K562 (cell line): Measurements from ENCODE around the gene P2RY6. TPM values are rescaled to one million over a fixed set of nuclear protein-coding genes. Genes with fewer than 3 reads are reported as not detected.

Experiments
- ATAC-seq: fragments of 200-7000 bp; cut with Tn5 transposase; 3 replicates; pipeline ENCODE4 v1.9.1; 2020; ENCODE audit warnings: moderate library complexity
- BruUV-seq: library from RNA; stranded (reverse); fragments of 400-500 nt; replicated peaks from 2 replicates; lab custom pipeline; 2021; lab: Mats Ljungman, UMichigan
- CTCF ChIA-PET: fragments of 300-600 bp; formaldehyde crosslinking; extraction: SDS; loops from one replicate; lab custom pipeline; 2021; ENCODE audit warnings: low intra/inter-chr PET ratio; lab: Yijun Ruan, JAX
- POLR2A ChIA-PET: fragments of 300-600, 350-650 bp; sonication (Branson Sonifier 250); formaldehyde crosslinking; extraction: SDS; loops from one replicate; lab custom pipeline; 2021; ENCODE audit warnings: antibody characterized with exemption, inconsistent platforms; lab: Yijun Ruan, JAX
- DNase-seq, 4 experiments: peaks; one replicate each; pipeline versions ENCODE4 v3.0.0 to v3.0.0-alpha.2; 2011 to 2018; ENCODE audit warnings: low spot score in 3 of 4, mixed read lengths in 3 of 4; ENCODE audit errors: extremely low read depth in 1 of 4
- FAIRE-seq: peaks from 2 replicates; lab custom pipeline; 2011; peaks lifted over from hg19 to GRCh38; lab: Jason Lieb, UNC
- H2AFZ ChIP-seq: 2 replicates; pipeline ENCODE4 v1.6.0; 2011; ENCODE audit warnings: low read depth, low read length, control low read depth, inconsistent platforms
- H3K27ac ChIP-seq: fragments of 200-600 bp; 3 replicates; pipeline ENCODE4 v1.8.0; 2011; ENCODE audit warnings: low read depth, mild to moderate bottlenecking, control low read depth, inconsistent platforms, low read length, moderate library complexity, mixed read lengths; ENCODE audit errors: extremely low read depth
- H3K27me3 ChIP-seq, 2 experiments: fragments of 300-600 bp in 1 of 2; 2 replicates in 1 of 2; 3 replicates in 1 of 2; pipeline versions ENCODE4 v1.6.0 to v1.8.0; 2011; ENCODE audit warnings: inconsistent platforms in 2 of 2, low read length in 2 of 2, mild to moderate bottlenecking in 1 of 2, mixed read lengths in 1 of 2, moderate library complexity in 1 of 2; ENCODE audit not compliant: control insufficient read depth in 2 of 2, insufficient read depth in 2 of 2
- H3K36me3 ChIP-seq: fragments of 300-600 bp; 3 replicates; pipeline ENCODE4 v1.8.0; 2011; ENCODE audit warnings: mild to moderate bottlenecking, low read length, inconsistent platforms; ENCODE audit not compliant: control insufficient read depth, insufficient read depth
- H3K4me1 ChIP-seq, 2 experiments: fragments of 200-600 bp in 1 of 2; replicated peaks in 1 of 2; 2 replicates in 1 of 2; 3 replicates in 1 of 2; pipeline versions ENCODE4 v1.5.1 to v1.8.0; 2011; ENCODE audit warnings: inconsistent platforms in 2 of 2, low read length in 2 of 2, mild to moderate bottlenecking in 1 of 2, mixed read lengths in 1 of 2, moderate library complexity in 1 of 2; ENCODE audit not compliant: control insufficient read depth in 2 of 2, insufficient read depth in 2 of 2
- H3K4me2 ChIP-seq: 2 replicates; pipeline ENCODE4 v1.6.1; 2011; ENCODE audit warnings: low read length, control low read depth, inconsistent platforms, mixed read lengths; ENCODE audit not compliant: insufficient read depth
- H3K4me3 ChIP-seq: fragments of 200-600 bp; sonication (generic), shearing (Covaris generic); 2 replicates; pipeline ENCODE4 v1.5.1; 2016; ENCODE audit warnings: control low read depth, inconsistent platforms
- H3K79me2 ChIP-seq: fragments of 200-600 bp; 3 replicates; pipeline ENCODE4 v1.8.0; 2011; ENCODE audit warnings: low read length, inconsistent platforms; ENCODE audit not compliant: control insufficient read depth, insufficient read depth
- H3K9ac ChIP-seq, 2 experiments: 2 replicates each; pipeline versions ENCODE4 v1.6.0 to v1.6.1; 2011; ENCODE audit warnings: low read depth in 2 of 2, low read length in 2 of 2, control low read depth in 1 of 2, inconsistent platforms in 1 of 2, mild to moderate bottlenecking in 1 of 2, mixed read lengths in 1 of 2; ENCODE audit not compliant: insufficient read depth in 1 of 2
- H3K9me1 ChIP-seq: one replicate; pipeline ENCODE4 v1.6.0; 2011; ENCODE audit warnings: inconsistent platforms, mild to moderate bottlenecking, low read length, moderate library complexity; ENCODE audit not compliant: control insufficient read depth, insufficient read depth
- H3K9me3 ChIP-seq: replicated peaks from 2 replicates; pipeline ENCODE4 v1.5.1; 2011; ENCODE audit warnings: low read depth, low read length, inconsistent platforms; ENCODE audit not compliant: control insufficient read depth, insufficient read depth
- H4K20me1 ChIP-seq: replicated peaks from 2 replicates; pipeline ENCODE4 v1.6.1; 2011; ENCODE audit warnings: low read length, inconsistent platforms, mixed read lengths; ENCODE audit not compliant: control insufficient read depth, insufficient read depth
- BHLHE40 ChIP-seq: IDR thresholded peaks from 2 replicates; pipeline ENCODE4 v1.6.1; 2011; ENCODE audit warnings: low read length, improper control_type of control experiment
- CEBPZ ChIP-seq: fragments of 150-350 bp; IDR thresholded peaks from 2 replicates; pipeline ENCODE4 v1.6.1; 2014; ENCODE audit warnings: low read depth, mild to moderate bottlenecking, low read length, borderline replicate concordance
- HMG20A ChIP-seq: fragments of 450-650 bp; formaldehyde crosslinking; conservative IDR thresholded peaks from 2 replicates; pipeline ENCODE4 v1.4.0; 2020; ENCODE audit warnings: mild to moderate bottlenecking, mixed read lengths
- IRF2 ChIP-seq: sonication (generic); formaldehyde crosslinking; IDR thresholded peaks from 2 replicates; pipeline ENCODE4 v1.8.1; 2022; ENCODE audit warnings: mild to moderate bottlenecking, missing genetic modification reagents
- MEF2A ChIP-seq: IDR thresholded peaks from 2 replicates; pipeline ENCODE4 v1.6.1; 2011; ENCODE audit warnings: low read depth, mild to moderate bottlenecking, low read length, moderate library complexity; ENCODE audit not compliant: control insufficient read depth
- NCOR1 ChIP-seq: fragments of 450-650 bp; IDR thresholded peaks from 2 replicates; pipeline ENCODE4 v1.6.1; 2016; ENCODE audit warnings: mild to moderate bottlenecking, moderate library complexity
- REST ChIP-seq, 2 experiments: fragments of 450-650 bp; formaldehyde crosslinking in 1 of 2; IDR thresholded peaks; 2 replicates each; pipeline versions ENCODE4 v1.4.0 to v1.6.1; 2014 to 2020; ENCODE audit warnings: mild to moderate bottlenecking in 2 of 2, borderline replicate concordance in 1 of 2, low read depth in 1 of 2
- SIN3B ChIP-seq: fragments of 450-650 bp; IDR thresholded peaks from 2 replicates; pipeline ENCODE4 v1.6.1; 2017; ENCODE audit warnings: low read depth, mild to moderate bottlenecking, moderate library complexity
- TCF3 ChIP-seq: sonication (generic); formaldehyde crosslinking; IDR thresholded peaks from 2 replicates; pipeline ENCODE4 v1.4.0; 2020; ENCODE audit warnings: mild to moderate bottlenecking, missing genetic modification reagents
- ZNF165 ChIP-seq: fragments of 250-450 bp; sonication (Bioruptor Pico); IDR thresholded peaks from 2 replicates; pipeline ENCODE4 v1.4.0; 2020; ENCODE audit warnings: borderline replicate concordance
- ZNF23 ChIP-seq: fragments of 250-450 bp; sonication (Bioruptor Pico); IDR thresholded peaks from 2 replicates; pipeline ENCODE4 v1.4.0; 2020; ENCODE audit warnings: mild to moderate bottlenecking
- ZNF311 ChIP-seq: fragments of 250-450 bp; sonication (Bioruptor Pico); IDR thresholded peaks from 2 replicates; pipeline ENCODE4 v1.4.0; 2020; ENCODE audit warnings: mild to moderate bottlenecking, moderate library complexity
- ZNF507 ChIP-seq: conservative IDR thresholded peaks from 2 replicates; pipeline ENCODE4 v1.6.1; 2017; ENCODE audit warnings: missing genetic modification characterization, missing compliant biosample characterization
- WGBS: fragments of 100-300 bp; shearing (Covaris generic); methylation state at CpG from one replicate; pipeline ENCODE4 v1.1.6; 2016; ENCODE audit warnings: low coverage, mixed read lengths; ENCODE audit not compliant: insufficient coverage; ENCODE audit errors: missing lambda C conversion rate; 5-methylcytosine and 5-hydroxymethylcytosine counted together
- in situ Hi-C: fragments of 300-500 bp; cut with MboI; formaldehyde crosslinking; loops from 4 replicates; pipeline ENCODE4 v1.15.0; 2018; ENCODE audit warnings: inconsistent platforms, mixed read lengths
- intact Hi-C: fragments of 100-400 bp; cut with micrococcal nuclease; formaldehyde crosslinking; loops from 2 replicates; pipeline ENCODE4 v1.14.2; 2022
- polyA plus RNA-seq, 8 experiments: library from polyadenylated mRNA; depleted of rRNA in 4 of 8; stranded (reverse) in 5 of 8; unstranded in 3 of 8; fragments of >200 nt; fragmentation: Nextera tagmentation in 2 of 8; fragmentation: Illumina TruSeq in 1 of 8; extraction: Ambion mirVana in 2 of 8; extraction: Trizol in 1 of 8; gene quantifications; 2 replicates each; pipeline versions ENCODE4 v1.2.1 to v1.2.3, GENCODE V29; 2011 to 2014; ENCODE audit warnings: inconsistent platforms in 1 of 8, missing spikeins in 1 of 8
- total RNA-seq, 7 experiments: library from RNA; depleted of rRNA in 6 of 7; stranded (reverse); fragments of >200 nt in 6 of 7; fragmentation: Illumina TruSeq in 2 of 7; extraction: Trizol in 2 of 7; gene quantifications; 2 replicates each; pipeline versions ENCODE4 v1.2.1 to v1.2.3, GENCODE V29; 2011 to 2021; ENCODE audit warnings: low replicate concordance in 1 of 7

P2RY6 gene
- total and polyA plus RNA-seq, 9 of the 15 experiments (the other 6 are each of a cell fraction or from before 2014, with no cell fraction given) = not detected

- 5% methylated on average over 18 of the region's 18 CpGs for WGBS
- Histone ChIP-seq H3K9ac (peak overlapping the region in 1 of 2 experiments; percentile 7; a peak in 2 of 4 replicates), H2AFZ (no peak overlapping the region), H3K79me2 (no peaks in the 10 kb centered on the region), H4K20me1 (peaks cover 9% of the 10 kb centered on the region), H3K27me3 (peaks cover 26 to 35% of the 10 kb centered on the region in 2 experiments), H3K9me1 (no peaks in the 10 kb centered on the region), H3K4me1 (peaks cover 0 to 10% of the 10 kb centered on the region in 2 experiments; a peak in 2 of 5 replicates), H3K27ac (no peak overlapping the region), H3K4me2 (no peak overlapping the region), H3K9me3 (no peaks in the 10 kb centered on the region), H3K4me3 (no peak overlapping the region), H3K36me3 (no peaks in the 10 kb centered on the region)
- no TSS peak for BruUV-seq
- ATAC-seq = no peak
- POLR2A ChIA-PET = interaction anchor here (0.6 to 2.0 kb wide), 3 partner anchors 9 to 353 kb away, joined by 3 to 7 read pairs (median 3); no protein-coding TSS in a partner anchor
- no peak for FAIRE-seq
- CTCF ChIA-PET = no interaction called here
- DNase-seq = no peak
- intact Hi-C loops = no loop called here
- in situ Hi-C loops = no loop called here
- no peak for TF ChIP-seq IRF2 (CRISPR knock-in tag)
- TF ChIP-seq SIN3B = no peak
- no peak for TF ChIP-seq ZNF23 (CRISPR knock-in tag)
- no peak for TF ChIP-seq HMG20A (CRISPR knock-in tag)
- TF ChIP-seq BHLHE40 = no peak
- TF ChIP-seq NCOR1 = no peak
- no peak for TF ChIP-seq ZNF507
- no peak for TF ChIP-seq MEF2A
- TF ChIP-seq ZNF311 = no peak
- no peak for TF ChIP-seq TCF3 (CRISPR knock-in tag)
- TF ChIP-seq CEBPZ = no peak
- no peak for TF ChIP-seq REST (IDR thresholded peaks at IDR 0.05; ENCODE audit: borderline replicate concordance)
- no peak for TF ChIP-seq REST (CRISPR knock-in tag; IDR thresholded peaks at IDR 0.05; ENCODE audit: low read depth)
- no peak for TF ChIP-seq ZNF165 (CRISPR knock-in tag)
Observed at GRCh38 chr11:73297231-73297590, 25.1 kb downstream of the P2RY6 start.
